ENCODE measurements around the gene KAZN. TPM values are rescaled to one million over a fixed set of nuclear protein-coding genes. Genes with fewer than 3 reads are reported as not detected.

Gene KAZN
- polyA plus RNA-seq, 1 experiment, result 3.7 TPM

DNA sequence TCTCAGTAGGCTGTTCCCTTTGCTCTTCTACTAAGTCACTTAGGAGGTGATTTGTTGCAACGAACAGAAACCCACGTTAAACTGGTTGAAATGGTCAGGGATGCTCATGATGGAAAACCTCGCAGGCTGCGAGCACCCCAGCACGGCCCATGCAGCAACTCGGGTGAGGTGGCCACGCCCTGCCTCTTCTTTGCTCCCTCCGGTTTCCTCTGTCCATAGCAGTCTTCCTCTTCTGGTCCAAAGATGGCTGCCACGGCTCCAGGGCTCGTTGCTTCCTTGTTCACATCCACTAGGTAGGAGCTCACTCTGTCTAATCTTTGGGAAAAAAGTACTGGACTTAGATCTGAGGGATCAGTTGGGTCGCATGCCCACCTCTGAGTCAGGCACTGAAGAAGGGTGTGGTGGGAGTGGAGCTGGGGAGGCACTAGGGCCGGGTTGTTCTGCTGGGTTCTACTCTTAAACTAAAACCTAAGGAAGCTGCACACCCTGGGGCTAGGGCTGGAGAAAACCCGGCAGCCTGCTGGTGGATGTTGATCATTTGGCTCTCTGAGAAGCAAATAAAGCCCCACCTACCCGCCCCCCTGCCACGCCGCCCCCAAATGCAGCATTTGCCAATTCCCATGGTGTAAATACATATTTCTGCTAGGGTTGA lies 31.0 kb downstream of the KAZN start:
- ChIA-PET POLR2A (no interaction called here), CTCF (no interaction called here)
- no peak for DNase-seq (ENCODE audit: low read depth, low spot score)
- Histone ChIP-seq H3K27me3 (ENCODE audit: control insufficient read depth, insufficient read depth, low read length) (no peaks in the 10 kb centered on the region), H3K27ac (ENCODE audit: low read depth, low read length) (no peak overlapping the region), H3K9me3 (ENCODE audit: control insufficient read depth, insufficient read depth, low read length) (no peaks in the 10 kb centered on the region; the same call in 1 of the 2 replicates), H3K4me3 (ENCODE audit: low read depth, low read length) (no peak overlapping the region)
- TF ChIP-seq, protein P1, sequence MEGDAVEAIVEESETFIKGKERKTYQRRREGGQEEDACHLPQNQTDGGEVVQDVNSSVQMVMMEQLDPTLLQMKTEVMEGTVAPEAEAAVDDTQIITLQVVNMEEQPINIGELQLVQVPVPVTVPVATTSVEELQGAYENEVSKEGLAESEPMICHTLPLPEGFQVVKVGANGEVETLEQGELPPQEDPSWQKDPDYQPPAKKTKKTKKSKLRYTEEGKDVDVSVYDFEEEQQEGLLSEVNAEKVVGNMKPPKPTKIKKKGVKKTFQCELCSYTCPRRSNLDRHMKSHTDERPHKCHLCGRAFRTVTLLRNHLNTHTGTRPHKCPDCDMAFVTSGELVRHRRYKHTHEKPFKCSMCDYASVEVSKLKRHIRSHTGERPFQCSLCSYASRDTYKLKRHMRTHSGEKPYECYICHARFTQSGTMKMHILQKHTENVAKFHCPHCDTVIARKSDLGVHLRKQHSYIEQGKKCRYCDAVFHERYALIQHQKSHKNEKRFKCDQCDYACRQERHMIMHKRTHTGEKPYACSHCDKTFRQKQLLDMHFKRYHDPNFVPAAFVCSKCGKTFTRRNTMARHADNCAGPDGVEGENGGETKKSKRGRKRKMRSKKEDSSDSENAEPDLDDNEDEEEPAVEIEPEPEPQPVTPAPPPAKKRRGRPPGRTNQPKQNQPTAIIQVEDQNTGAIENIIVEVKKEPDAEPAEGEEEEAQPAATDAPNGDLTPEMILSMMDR (IDR thresholded peaks at IDR 0.05; ENCODE audit: low read depth, low read length), result no peak

GRCh38 chr1:14630986-14631385 lies 32.5 kb downstream of the KAZN start:
- H3K27me3 ChIP-seq (ENCODE audit: control insufficient read depth, insufficient read depth, low read length), result no peaks in the 10 kb centered on the region
- ChIA-PET CTCF (no interaction called here), POLR2A (no interaction called here)
- no peak for DNase-seq (ENCODE audit: low read depth, low spot score)
- H3K4me3 ChIP-seq (ENCODE audit: low read depth, low read length), result no peak overlapping the region
- H3K9me3 ChIP-seq (ENCODE audit: control insufficient read depth, insufficient read depth, low read length), result no peaks in the 10 kb centered on the region; the same call in 1 of the 2 replicates
- no peak overlapping the region for H3K27ac ChIP-seq (ENCODE audit: low read depth, low read length)
- TF ChIP-seq, protein P1 (IDR thresholded peaks at IDR 0.05; ENCODE audit: low read depth, low read length), result no peak

- TF ChIP-seq, protein P1 (IDR thresholded peaks at IDR 0.05; ENCODE audit: low read depth, low read length), result no peak
- POLR2A ChIA-PET, result no interaction called here
Observed at GRCh38 chr1:14631421-14631820, 32.9 kb downstream of the KAZN start.

GRCh38 chr1:14634486-14634885 lies 36.0 kb downstream of the KAZN start:
- no peaks in the 10 kb centered on the region; the same call in none of the 2 replicates for H3K9me3 ChIP-seq (ENCODE audit: control insufficient read depth, insufficient read depth, low read length)
- no peak for DNase-seq (ENCODE audit: low read depth, low spot score)
- TF ChIP-seq, protein P1 (IDR thresholded peaks at IDR 0.05; ENCODE audit: low read depth, low read length), result no peak
- no peak overlapping the region for H3K27ac ChIP-seq (ENCODE audit: low read depth, low read length)
- ChIA-PET POLR2A (no interaction called here), CTCF (no interaction called here)
- H3K27me3 ChIP-seq (ENCODE audit: control insufficient read depth, insufficient read depth, low read length), result no peaks in the 10 kb centered on the region
- H3K4me3 ChIP-seq (ENCODE audit: low read depth, low read length), result no peak overlapping the region

More at GRCh38 chr1:14631421-14631820, 32.9 kb downstream of the KAZN start:
- Histone ChIP-seq H3K4me3 (ENCODE audit: low read depth, low read length) (no peak overlapping the region), H3K27ac (ENCODE audit: low read depth, low read length) (no peak overlapping the region), H3K27me3 (ENCODE audit: control insufficient read depth, insufficient read depth, low read length) (no peaks in the 10 kb centered on the region), H3K9me3 (ENCODE audit: control insufficient read depth, insufficient read depth, low read length) (no peaks in the 10 kb centered on the region; the same call in 1 of the 2 replicates)
- no peak for DNase-seq (ENCODE audit: low read depth, low spot score)
- CTCF ChIA-PET, result no interaction called here

GRCh38 chr1:14635421-14635820 lies 36.9 kb downstream of the KAZN start:
- no peaks in the 10 kb centered on the region for H3K27me3 ChIP-seq (ENCODE audit: control insufficient read depth, insufficient read depth, low read length)
- DNase-seq (ENCODE audit: low read depth, low spot score), result no peak
- ChIA-PET CTCF (no interaction called here), POLR2A (no interaction called here)
- H3K9me3 ChIP-seq (ENCODE audit: control insufficient read depth, insufficient read depth, low read length), result peaks cover 4% of the 10 kb centered on the region
- TF ChIP-seq, protein P1 (IDR thresholded peaks at IDR 0.05; ENCODE audit: low read depth, low read length), result no peak
- H3K4me3 ChIP-seq (ENCODE audit: low read depth, low read length), result no peak overlapping the region
- H3K27ac ChIP-seq (ENCODE audit: low read depth, low read length), result no peak overlapping the region
